DMS 273 treated with DMSO at 0.1 percent for 48 hours (cell line): ENCODE measurements around the gene ANK3.

Source experiments
- DNase-seq: peaks from one replicate; lab custom pipeline; 2025; lab: John Stamatoyannopoulos, UW

Gene ANK3

GRCh38 chr10:60031183-60031582 lies 358.5 kb downstream of the ANK3 start:
- DNase-seq, result no peak

DNA sequence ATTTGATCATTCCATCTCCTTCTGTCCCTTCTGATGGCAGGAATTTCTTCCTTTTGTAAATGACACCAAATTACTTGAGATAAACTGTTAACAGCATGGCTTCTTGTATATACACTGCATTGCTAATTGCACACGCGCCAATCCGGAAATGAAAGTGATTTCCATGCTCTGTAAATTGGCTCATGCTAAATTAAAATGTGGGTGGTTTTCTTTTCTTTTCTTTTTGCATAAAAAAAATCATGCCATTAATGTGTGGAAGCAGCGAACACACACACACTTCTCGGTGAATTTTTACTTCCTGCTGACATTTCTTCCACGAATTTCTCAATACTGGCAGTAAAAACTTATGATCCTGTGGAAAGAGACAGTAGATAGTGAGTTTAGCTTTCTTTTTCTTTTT lies 360.2 kb downstream of the ANK3 start:
- DNase-seq, result no peak

DNA sequence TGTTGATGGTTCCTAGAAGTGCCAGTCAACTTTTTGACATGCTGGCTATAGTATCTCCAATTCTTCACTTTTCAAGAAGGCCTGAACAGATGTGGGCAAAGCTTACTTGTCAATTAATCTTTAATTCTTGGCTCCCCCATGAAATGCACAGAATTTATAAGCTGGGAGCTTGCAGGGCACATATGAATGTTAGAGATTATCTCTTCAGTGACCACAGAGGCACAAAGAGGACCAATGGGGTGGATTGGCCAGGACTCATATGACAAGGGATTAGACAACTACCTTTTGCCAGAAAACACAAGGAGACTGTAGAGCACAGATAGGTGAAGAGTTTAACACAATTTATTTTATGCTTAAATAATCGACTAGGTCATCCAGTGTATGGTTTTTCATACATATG lies 361.6 kb downstream of the ANK3 start:
- DNase-seq, result no peak

DNA sequence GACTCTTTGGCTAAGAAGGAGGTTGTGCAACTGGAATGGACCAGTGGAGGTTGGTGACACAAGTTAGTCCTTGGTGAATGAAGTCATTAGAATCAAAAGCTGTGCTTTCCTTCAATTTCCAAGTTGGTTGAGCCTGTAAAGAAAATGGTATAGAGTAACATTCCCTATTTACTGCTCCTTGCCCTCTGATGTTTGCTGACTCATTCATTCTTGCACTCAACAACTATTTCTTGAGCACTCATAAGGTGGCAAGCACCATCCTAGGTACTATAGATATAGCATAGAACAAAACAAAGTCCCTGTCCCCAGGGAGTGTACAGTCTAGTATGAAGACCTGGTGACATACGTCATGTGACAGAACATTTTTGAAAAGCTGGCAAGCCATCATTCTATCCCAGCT lies 364.4 kb downstream of the ANK3 start:
- no peak for DNase-seq

DNA sequence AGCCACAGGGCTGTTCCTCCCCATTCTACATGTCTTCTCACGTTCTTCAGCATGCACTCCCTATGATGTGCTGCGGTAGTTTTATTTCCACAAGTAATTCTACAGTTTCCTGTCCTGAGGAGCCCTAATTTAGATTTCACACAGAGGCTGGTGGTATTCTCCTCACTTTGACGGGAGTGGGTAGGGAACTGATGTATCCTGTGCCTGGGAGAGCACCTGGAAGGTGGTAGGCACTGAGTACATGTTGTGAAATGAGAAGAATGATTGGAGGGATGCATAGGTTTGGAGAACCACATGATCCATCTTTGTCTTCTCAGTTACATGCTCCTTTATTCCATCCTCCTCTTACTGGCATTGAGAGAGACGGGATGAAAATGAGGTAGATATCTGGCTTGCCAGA lies 365.2 kb downstream of the ANK3 start:
- DNase-seq, result no peak

GRCh38 chr10:60023155-60023877 lies 366.4 kb downstream of the ANK3 start:
- DNase-seq, result no peak

DNA sequence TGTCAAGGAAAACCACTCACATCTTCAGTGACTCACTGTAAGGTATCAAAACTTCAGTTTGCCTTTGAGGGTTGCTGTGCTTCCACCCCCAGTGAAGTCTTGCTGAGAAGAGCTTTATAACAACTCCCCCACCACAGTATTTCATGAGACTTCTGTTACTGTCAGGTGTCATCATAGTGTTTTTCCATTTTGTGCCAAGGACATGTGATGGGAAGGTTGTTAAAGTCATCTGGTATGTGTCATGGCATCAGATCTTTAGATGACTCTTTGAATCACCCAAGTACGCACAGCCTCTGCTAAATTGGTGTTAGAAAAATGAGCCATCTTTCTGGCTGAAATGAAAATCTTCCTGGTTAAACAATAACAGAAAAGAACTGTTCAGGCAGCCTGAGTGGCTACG lies 368.3 kb downstream of the ANK3 start:
- DNase-seq, result no peak

GRCh38 chr10:60016794-60017193 lies 372.9 kb downstream of the ANK3 start:
- no peak for DNase-seq

DNA sequence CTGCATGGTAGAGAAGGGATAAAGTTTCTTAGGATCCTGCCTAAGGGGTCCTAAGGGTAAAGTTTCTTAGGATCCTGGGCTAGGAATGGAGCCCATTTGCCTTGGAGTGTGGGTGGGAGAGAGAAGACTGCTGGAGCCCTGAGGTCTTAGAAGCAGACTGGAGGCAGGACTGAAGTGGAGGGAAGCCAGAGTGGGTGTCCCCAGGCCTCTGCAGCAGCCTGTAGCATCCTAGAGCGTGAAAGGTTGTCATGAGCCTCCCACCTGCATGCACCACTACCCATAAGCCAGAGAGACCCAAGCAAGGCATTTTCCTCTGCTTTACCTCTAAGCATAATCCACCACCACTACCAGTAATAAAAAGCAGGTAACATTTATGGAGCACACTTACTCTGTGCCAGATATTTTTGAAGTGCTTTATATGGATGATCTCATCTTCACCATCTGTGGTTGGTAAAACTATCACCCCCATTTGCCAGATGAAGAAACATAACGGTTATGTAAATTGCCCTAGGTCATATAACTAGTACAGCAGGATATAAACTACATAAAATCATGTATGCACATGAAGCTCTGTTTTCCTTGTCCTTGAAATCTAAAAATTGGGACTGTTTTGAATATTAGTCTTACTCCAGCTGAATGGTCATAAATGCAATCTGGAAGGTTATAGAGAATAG lies 379.8 kb downstream of the ANK3 start:
- peak; percentile 38 for DNase-seq

GRCh38 chr10:60009276-60009675 lies 380.4 kb downstream of the ANK3 start:
- DNase-seq, result no peak

- no peak for DNase-seq
Measured at GRCh38 chr10:60008816-60009215, 380.9 kb downstream of the ANK3 start.

GRCh38 chr10:60006062-60006461 lies 383.6 kb downstream of the ANK3 start:
- DNase-seq, result no peak

- no peak for DNase-seq
Measured at GRCh38 chr10:60003651-60004523, 385.8 kb downstream of the ANK3 start.

- DNase-seq, result no peak
Measured at GRCh38 chr10:60000747-60001146, 388.9 kb downstream of the ANK3 start.

DNA sequence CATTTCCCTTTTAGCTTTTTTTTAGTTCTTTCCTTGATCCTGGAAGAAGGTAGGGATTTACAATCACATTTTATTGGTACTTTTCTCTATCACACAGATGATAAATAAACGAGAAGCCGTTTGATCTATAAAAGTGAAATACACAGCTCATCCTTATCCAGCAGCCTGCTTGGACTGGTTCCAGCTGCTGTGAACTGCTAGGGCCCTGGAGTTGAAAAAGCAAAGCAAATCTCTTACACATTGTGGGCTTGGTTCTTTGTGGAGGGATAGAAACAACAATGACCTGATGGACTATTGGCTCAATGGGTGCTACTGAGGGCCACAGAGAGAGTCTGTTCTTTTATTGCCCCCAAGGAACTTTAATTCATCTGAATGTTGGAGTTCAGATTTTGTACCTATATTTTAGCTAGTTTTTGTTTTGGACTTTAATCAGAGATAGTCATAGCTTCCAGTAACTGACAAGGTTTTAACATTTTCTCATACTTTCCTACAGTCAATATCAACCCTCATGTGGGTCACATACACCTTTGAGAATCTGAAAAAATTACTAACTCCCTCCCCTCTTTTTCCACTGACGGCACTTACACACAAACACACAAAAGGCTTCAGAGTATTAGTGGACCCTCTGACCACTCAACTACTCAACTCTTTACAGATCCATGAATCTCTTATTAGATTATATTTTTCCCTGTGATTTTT lies 391.7 kb downstream of the ANK3 start:
- no peak for DNase-seq

DNA sequence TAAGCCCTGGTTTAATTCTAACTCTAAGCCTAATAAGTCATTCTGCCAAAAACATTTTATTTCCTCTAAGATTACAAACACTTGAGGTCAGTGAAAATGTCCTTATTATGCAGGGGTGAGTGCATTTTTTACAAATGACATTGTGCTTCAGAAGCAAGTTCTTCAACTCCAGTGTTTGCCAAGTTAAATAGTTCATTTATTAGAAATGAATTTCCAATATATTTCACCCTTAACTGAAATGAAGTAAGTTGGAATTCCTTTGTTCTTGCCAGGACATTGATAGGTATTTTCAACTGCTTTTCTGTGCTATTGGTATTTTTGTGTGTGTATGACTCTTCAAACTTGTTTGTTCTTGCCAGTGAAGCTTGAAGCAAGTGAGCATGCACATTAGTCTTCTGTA lies 393.8 kb downstream of the ANK3 start:
- DNase-seq, result no peak

DNA sequence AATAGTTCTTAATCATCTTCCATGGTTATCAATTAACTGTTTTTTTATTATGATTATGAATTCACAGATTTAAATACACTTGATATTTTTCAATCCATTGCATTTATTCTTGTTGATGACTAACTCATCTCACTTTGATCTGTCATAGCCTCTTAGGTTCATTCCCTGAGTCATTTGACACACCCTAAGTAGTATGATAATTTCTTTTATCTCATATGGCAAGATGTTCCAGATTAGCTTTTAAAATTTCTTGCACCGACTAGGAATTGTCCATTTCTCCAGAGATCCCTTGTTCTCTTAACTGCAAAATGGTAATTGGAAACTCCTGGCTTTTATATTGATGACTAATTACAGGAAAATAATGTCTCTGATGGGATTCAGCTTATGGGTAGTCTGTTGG lies 395.7 kb downstream of the ANK3 start:
- no peak for DNase-seq

GRCh38 chr10:59991661-59992060 lies 398.0 kb downstream of the ANK3 start:
- peak; percentile 55 for DNase-seq

- no peak for DNase-seq
Measured at GRCh38 chr10:59991117-59991516, 398.6 kb downstream of the ANK3 start.

DNA sequence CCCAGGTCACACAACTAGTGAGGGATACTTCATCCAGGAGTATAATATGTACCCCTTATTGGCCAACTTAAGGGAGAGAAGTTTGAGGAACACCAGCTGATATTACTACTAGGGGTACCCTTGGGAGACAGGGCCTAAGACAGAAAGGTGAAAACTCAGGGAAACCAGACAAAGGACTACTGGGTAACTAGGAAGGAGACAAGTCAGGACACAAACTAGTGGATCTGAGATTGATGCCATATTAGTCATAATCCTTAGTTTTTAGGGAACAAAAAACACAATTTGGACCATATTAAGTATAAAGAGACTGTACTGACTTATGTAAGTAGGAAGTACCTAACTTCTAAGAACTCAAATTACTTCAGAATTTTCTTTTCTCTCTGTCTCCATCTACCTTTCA lies 404.0 kb downstream of the ANK3 start:
- no peak for DNase-seq

DNA sequence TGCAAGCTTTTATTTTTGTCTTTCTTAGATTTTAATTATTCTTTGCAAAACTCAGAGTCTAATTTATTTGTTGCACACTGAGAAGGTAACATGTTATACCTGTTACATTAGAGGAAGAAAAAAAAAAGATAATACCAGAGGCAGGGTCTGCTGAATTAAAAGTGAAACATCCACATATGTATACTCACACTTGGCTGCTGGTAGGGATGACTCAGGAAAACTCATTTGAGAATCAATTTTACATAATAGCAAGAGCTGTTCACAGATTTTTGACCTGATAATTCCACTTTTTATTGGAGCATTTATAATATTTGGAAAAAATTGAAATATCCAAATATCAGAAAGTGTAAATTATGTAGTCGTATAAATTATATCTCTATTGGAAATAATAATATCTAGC lies 405.3 kb downstream of the ANK3 start:
- DNase-seq, result no peak

DNA sequence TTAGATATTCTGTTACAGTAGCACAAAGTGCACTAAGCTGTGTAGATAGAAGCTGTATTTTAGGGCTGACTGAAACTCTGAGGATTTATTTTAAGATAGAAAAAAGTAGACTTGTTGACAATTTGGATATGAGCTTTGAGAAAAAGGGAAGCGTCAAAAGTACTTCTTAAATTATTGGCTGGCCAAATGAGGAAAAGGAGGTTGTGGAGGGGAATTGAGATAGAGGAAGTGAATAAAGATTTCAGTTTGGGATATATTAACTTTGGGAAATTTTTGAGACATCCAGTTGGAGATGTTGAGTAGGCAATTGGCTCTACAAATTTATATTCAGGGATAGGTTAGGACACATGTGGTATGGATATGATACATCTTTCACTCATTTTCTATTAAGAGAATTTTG lies 409.3 kb downstream of the ANK3 start:
- no peak for DNase-seq
